Glutamatergic neuron (in vitro differentiated cells): ENCODE results near the gene IPP. TPM values are rescaled to one million over a fixed set of nuclear protein-coding genes. Genes with fewer than 3 reads are reported as not detected.
A peak's percentile ranks its signal among the peaks of the same experiment; 100 is the strongest.

ENCODE experiments used
- DNase-seq: peaks from one replicate; pipeline ENCODE4 v3.0.0; 2022
- H3K27ac Mint-ChIP-seq: one replicate; pipeline ENCODE4 v1.8.0; 2020; ENCODE audit warnings: mild to moderate bottlenecking, mixed read lengths, inconsistent platforms; ENCODE audit not compliant: unreplicated experiment
- H3K27me3 Mint-ChIP-seq: one replicate; pipeline ENCODE4 v1.8.0; 2020; ENCODE audit warnings: mild to moderate bottlenecking, moderate library complexity, mixed read lengths, inconsistent platforms; ENCODE audit not compliant: unreplicated experiment
- H3K36me3 Mint-ChIP-seq: one replicate; pipeline ENCODE4 v1.8.0; 2020; ENCODE audit warnings: mild to moderate bottlenecking, mixed read lengths, inconsistent platforms; ENCODE audit not compliant: unreplicated experiment
- H3K4me1 Mint-ChIP-seq: one replicate; pipeline ENCODE4 v1.8.0; 2020; ENCODE audit warnings: mild to moderate bottlenecking, low read depth, mixed read lengths, inconsistent platforms; ENCODE audit not compliant: unreplicated experiment
- H3K4me3 Mint-ChIP-seq: one replicate; pipeline ENCODE4 v1.8.0; 2020; ENCODE audit warnings: mild to moderate bottlenecking, mixed read lengths, inconsistent platforms; ENCODE audit not compliant: unreplicated experiment
- H3K9me3 Mint-ChIP-seq: one replicate; pipeline ENCODE4 v1.8.0; 2020; ENCODE audit warnings: mild to moderate bottlenecking, moderate library complexity, mixed read lengths, inconsistent platforms; ENCODE audit not compliant: unreplicated experiment
- CTCF ChIP-seq: fragments of 200-600 bp; sonication (generic); IDR thresholded peaks from one replicate; pipeline ENCODE4 v1.5.0; 2021; ENCODE audit not compliant: partially characterized antibody, unreplicated experiment
- total RNA-seq: library from RNA; stranded (reverse); fragmentation: NEBNext Ultra II Directional; extraction: Animal tissue kit (Norgen Biotek cat#: 25700); gene quantifications from one replicate; pipeline ENCODE4 v1.2.1, GENCODE V29; 2021; ENCODE audit not compliant: unreplicated experiment

Gene IPP
- total RNA-seq, 1 donor from 2014 or later = 20.3 TPM

- Mint-ChIP-seq H3K27me3 (no peaks in the 10 kb centered on the region), H3K36me3 (no peaks in the 10 kb centered on the region), H3K27ac (no peak overlapping the region), H3K4me3 (no peak overlapping the region), H3K9me3 (peaks cover 2% of the 10 kb centered on the region), H3K4me1 (peaks cover 5% of the 10 kb centered on the region)
- TF ChIP-seq CTCF = no peak
- DNase-seq = no peak
Observed at GRCh38 chr1:45673956-45674355, 76.5 kb downstream of the IPP start.

GRCh38 chr1:45669859-45670655 lies 80.4 kb downstream of the IPP start:
- Mint-ChIP-seq H3K27ac (peak overlapping the region; percentile 10), H3K27me3 (no peaks in the 10 kb centered on the region), H3K36me3 (no peaks in the 10 kb centered on the region), H3K4me3 (no peak overlapping the region), H3K4me1 (peaks cover 3% of the 10 kb centered on the region), H3K9me3 (peaks cover 2% of the 10 kb centered on the region)
- no peak for DNase-seq
- TF ChIP-seq CTCF = no peak

GRCh38 chr1:45669379-45669778 lies 81.1 kb downstream of the IPP start:
- H3K27ac Mint-ChIP-seq = no peak overlapping the region
- no peak for DNase-seq
- no peaks in the 10 kb centered on the region for H3K36me3 Mint-ChIP-seq
- no peak overlapping the region for H3K4me3 Mint-ChIP-seq
- peaks cover 2% of the 10 kb centered on the region for H3K9me3 Mint-ChIP-seq
- no peaks in the 10 kb centered on the region for H3K27me3 Mint-ChIP-seq
- TF ChIP-seq CTCF = no peak
- peaks cover 3% of the 10 kb centered on the region for H3K4me1 Mint-ChIP-seq

- H3K4me3 Mint-ChIP-seq = no peak overlapping the region
- no peaks in the 10 kb centered on the region for H3K27me3 Mint-ChIP-seq
- no peak overlapping the region for H3K27ac Mint-ChIP-seq
- no peaks in the 10 kb centered on the region for H3K36me3 Mint-ChIP-seq
- H3K4me1 Mint-ChIP-seq = peaks cover 3% of the 10 kb centered on the region
- no peak for TF ChIP-seq CTCF
- DNase-seq = no peak
- H3K9me3 Mint-ChIP-seq = peaks cover 2% of the 10 kb centered on the region
Observed at GRCh38 chr1:45668526-45668925, 81.9 kb downstream of the IPP start.

- Mint-ChIP-seq H3K36me3 (no peaks in the 10 kb centered on the region), H3K27ac (no peak overlapping the region), H3K4me3 (no peak overlapping the region), H3K9me3 (peaks cover 2% of the 10 kb centered on the region), H3K4me1 (peaks cover 3% of the 10 kb centered on the region), H3K27me3 (no peaks in the 10 kb centered on the region)
- DNase-seq = no peak
- no peak for TF ChIP-seq CTCF
Observed at GRCh38 chr1:45667321-45668111, 82.9 kb downstream of the IPP start.
